Measurements from ENCODE around the gene SCUBE1. TPM values are rescaled to one million over a fixed set of nuclear protein-coding genes. Genes with fewer than 3 reads are reported as not detected.

SCUBE1 gene
- total and polyA plus RNA-seq, 2 donors (not counting 3 experiments of a cell fraction or from before 2014, with no cell fraction given), result 0.07 TPM; not detected in 1

DNA sequence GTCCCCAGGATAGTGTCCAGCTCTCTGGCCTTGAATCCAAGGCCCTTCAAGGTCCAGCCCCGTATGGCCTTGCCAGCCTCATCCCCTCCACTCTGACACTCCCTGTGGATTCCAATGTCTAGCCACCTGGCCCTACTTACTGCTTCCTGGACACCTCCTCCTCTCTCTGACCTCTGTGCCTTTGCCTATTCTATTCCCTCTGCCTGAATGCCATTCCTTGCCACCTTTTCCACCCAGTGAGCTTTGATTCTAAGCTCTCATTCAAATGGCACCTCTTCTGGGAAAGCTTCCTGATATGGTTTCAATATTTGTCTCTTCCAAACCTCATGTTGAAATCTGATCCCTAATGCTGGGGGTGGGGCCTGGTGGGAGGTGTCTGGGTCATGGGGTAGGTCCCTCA, 124.4 kb downstream of the SCUBE1 start:
- Histone ChIP-seq H4K20me1 (replicated peaks; ENCODE audit: control insufficient read depth, extremely low read depth, insufficient read depth, low read length) (no peaks in the 10 kb centered on the region), H3K9me1 (replicated peaks; ENCODE audit: control insufficient read depth, extremely low read depth, insufficient read depth, low read length) (no peaks in the 10 kb centered on the region), H3K4me2 (ENCODE audit: insufficient read depth, low read length) (no peak overlapping the region), H3K27me3 (ENCODE audit: control insufficient read depth in 2 of 2, insufficient read depth in 2 of 2, low read length in 2 of 2) (no peaks in the 10 kb centered on the region), H3K4me1 (ENCODE audit: control insufficient read depth, extremely low read depth, insufficient read depth, low read length) (no peaks in the 10 kb centered on the region), H2AFZ (ENCODE audit: low read depth, low read length) (no peak overlapping the region), H3K27ac (ENCODE audit: insufficient read depth, low read depth, low read length) (no peak overlapping the region), H3K36me3 (ENCODE audit: control insufficient read depth in 2 of 2, extremely low read depth in 1 of 2, insufficient read depth in 2 of 2, low read length in 2 of 2) (no peaks in the 10 kb centered on the region), H3K9ac (replicated peaks; ENCODE audit: extremely low read depth, insufficient read depth, low read length) (no peak overlapping the region), H3K4me3 (replicated peaks in 1 of 3; ENCODE audit: insufficient read depth in 1 of 3, low read depth in 1 of 3, low read length in 3 of 3) (no peak overlapping the region), H3K9me3 (replicated peaks; ENCODE audit: control insufficient read depth, insufficient read depth, low read length) (no peaks in the 10 kb centered on the region), H3K79me2 (ENCODE audit: control insufficient read depth, insufficient read depth, low read length) (no peaks in the 10 kb centered on the region)
- CTCF ChIA-PET, result interaction anchor here (1.0 kb wide), 1 partner anchor 10 kb away, joined by 6 read pairs; no protein-coding TSS in a partner anchor
- FAIRE-seq, result no peak
- no peak for TF ChIP-seq POLR2AphosphoS5 (IDR thresholded peaks at IDR 0.05; ENCODE audit: insufficient read depth, low read depth, low read length)
- TF ChIP-seq, protein P1, sequence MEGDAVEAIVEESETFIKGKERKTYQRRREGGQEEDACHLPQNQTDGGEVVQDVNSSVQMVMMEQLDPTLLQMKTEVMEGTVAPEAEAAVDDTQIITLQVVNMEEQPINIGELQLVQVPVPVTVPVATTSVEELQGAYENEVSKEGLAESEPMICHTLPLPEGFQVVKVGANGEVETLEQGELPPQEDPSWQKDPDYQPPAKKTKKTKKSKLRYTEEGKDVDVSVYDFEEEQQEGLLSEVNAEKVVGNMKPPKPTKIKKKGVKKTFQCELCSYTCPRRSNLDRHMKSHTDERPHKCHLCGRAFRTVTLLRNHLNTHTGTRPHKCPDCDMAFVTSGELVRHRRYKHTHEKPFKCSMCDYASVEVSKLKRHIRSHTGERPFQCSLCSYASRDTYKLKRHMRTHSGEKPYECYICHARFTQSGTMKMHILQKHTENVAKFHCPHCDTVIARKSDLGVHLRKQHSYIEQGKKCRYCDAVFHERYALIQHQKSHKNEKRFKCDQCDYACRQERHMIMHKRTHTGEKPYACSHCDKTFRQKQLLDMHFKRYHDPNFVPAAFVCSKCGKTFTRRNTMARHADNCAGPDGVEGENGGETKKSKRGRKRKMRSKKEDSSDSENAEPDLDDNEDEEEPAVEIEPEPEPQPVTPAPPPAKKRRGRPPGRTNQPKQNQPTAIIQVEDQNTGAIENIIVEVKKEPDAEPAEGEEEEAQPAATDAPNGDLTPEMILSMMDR (IDR thresholded peaks at IDR 0.05; ENCODE audit: extremely low read depth in 1 of 2, insufficient read depth in 1 of 2, low read depth in 1 of 2, low read length in 2 of 2), result no peak
- TF ChIP-seq FOS (IDR thresholded peaks at IDR 0.05; ENCODE audit: borderline replicate concordance, insufficient read depth, low read length), result no peak
- no peak for TF ChIP-seq MYC (IDR thresholded peaks at IDR 0.05; ENCODE audit: low read depth, low read length)
- TF ChIP-seq JUN (IDR thresholded peaks at IDR 0.05; ENCODE audit: borderline replicate concordance, insufficient read depth, insufficient read length, low read depth), result no peak
- TF ChIP-seq POLR2A (IDR thresholded peaks at IDR 0.05; ENCODE audit: low read depth, low read length), result no peak
- TF ChIP-seq EZH2 (IDR thresholded peaks at IDR 0.05; ENCODE audit: borderline replicate concordance, low read depth, low read length, severe bottlenecking), result no peak
- no peak for TF ChIP-seq GATA2 (IDR thresholded peaks at IDR 0.05; ENCODE audit: insufficient read depth, insufficient read length, low read depth, low read length)
- TF ChIP-seq, protein P2, sequence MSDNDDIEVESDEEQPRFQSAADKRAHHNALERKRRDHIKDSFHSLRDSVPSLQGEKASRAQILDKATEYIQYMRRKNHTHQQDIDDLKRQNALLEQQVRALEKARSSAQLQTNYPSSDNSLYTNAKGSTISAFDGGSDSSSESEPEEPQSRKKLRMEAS (IDR thresholded peaks at IDR 0.05; ENCODE audit: insufficient read depth, insufficient read length), result no peak
- no peak for DNase-seq (ENCODE audit: low read depth, low spot score)
- no TSS peak for BruUV-seq (replicated peaks)
- POLR2A ChIA-PET, result no interaction called here
- dilution Hi-C loops (cut with MboI; ENCODE audit: extremely low pct_ligation_motif_present, low sequenced_read_pairs) (no loop called here), intact Hi-C loops (cut with micrococcal nuclease) (no loop called here)

Data from endothelial cell of umbilical vein (primary cell).